ENCODE data around the gene PRKAG2.

Gene PRKAG2

GRCh38 chr7:151699928-151700319, 177.0 kb downstream of the PRKAG2 start:
- TF ChIP-seq CTCF (IDR thresholded peaks at IDR 0.05): no peak

GRCh38 chr7:151699147-151699927, 177.6 kb downstream of the PRKAG2 start:
- TF ChIP-seq CTCF (IDR thresholded peaks at IDR 0.05): no peak

GRCh38 chr7:151697942-151698341, 179.0 kb downstream of the PRKAG2 start:
- no peak for TF ChIP-seq CTCF (IDR thresholded peaks at IDR 0.05)

- TF ChIP-seq CTCF (IDR thresholded peaks at IDR 0.05): no peak
Measured at GRCh38 chr7:151697515-151697895, 179.4 kb downstream of the PRKAG2 start.

- no peak for TF ChIP-seq CTCF (IDR thresholded peaks at IDR 0.05)
Measured at GRCh38 chr7:151696721-151697514, 180.0 kb downstream of the PRKAG2 start.

GRCh38 chr7:151695951-151696541, 180.9 kb downstream of the PRKAG2 start:
- no peak for TF ChIP-seq CTCF (IDR thresholded peaks at IDR 0.05)

GRCh38 chr7:151694828-151695580, 181.9 kb downstream of the PRKAG2 start:
- TF ChIP-seq CTCF (IDR thresholded peaks at IDR 0.05): no peak

Measured in LNCAP (cell line).